Stimulated activated CD4-positive, alpha-beta T cell treated with anti-CD3 and anti-CD28 coated beads, Interleukin-15, amount 100 ng/mL, for 1 hour (primary cell): ENCODE measurements around the gene DNAH11.

Experiments
- DNase-seq, 2 donors: peaks; one replicate each; pipeline ENCODE4 v3.0.0-alpha.2; 2020; ENCODE audit warnings: low read depth in 1 of 2, low spot score in 1 of 2

The DNAH11 gene

GRCh38 chr7:21547501-21547900 lies 4.7 kb downstream of the DNAH11 start:
- DNase-seq: no peak

DNA sequence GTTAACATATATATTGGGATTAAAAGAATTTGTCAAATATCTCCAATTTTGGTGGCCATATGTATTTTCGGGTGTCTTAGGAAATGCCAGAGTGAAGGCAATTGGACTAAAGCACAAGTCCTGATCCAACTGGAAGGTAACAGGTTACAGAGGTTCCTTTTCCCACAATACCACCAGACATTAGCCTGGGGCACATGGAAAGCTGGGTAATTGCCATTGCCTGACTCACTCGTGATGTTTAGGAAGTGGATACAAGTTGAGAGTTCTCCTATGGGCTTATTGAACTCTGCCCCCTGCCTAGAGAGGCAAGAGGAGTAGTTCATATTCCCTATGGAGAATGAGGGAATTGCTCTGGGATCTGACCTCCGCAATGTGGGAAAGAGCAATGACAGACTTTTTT lies 5.7 kb downstream of the DNAH11 start:
- DNase-seq: no peak

DNA sequence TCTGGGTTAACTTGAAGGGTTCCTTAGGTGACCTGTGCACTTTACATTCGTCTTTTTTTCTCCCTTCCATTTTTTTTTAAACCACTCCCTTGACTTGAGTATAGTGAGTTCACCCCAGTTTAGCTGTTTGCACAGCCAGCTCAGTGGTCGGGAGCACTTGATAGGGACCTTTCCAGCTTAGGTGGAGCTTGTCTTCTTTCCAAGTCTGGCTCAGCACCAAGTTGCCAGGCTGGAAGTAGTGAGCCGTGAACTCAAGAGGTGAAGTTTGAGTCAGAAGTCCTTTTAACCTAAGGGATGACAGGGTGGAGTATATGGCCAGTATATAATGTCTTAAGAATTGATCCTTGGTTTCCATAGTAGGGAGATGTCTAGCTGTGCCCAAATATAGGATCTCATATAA lies 7.2 kb downstream of the DNAH11 start:
- DNase-seq: no peak

DNA sequence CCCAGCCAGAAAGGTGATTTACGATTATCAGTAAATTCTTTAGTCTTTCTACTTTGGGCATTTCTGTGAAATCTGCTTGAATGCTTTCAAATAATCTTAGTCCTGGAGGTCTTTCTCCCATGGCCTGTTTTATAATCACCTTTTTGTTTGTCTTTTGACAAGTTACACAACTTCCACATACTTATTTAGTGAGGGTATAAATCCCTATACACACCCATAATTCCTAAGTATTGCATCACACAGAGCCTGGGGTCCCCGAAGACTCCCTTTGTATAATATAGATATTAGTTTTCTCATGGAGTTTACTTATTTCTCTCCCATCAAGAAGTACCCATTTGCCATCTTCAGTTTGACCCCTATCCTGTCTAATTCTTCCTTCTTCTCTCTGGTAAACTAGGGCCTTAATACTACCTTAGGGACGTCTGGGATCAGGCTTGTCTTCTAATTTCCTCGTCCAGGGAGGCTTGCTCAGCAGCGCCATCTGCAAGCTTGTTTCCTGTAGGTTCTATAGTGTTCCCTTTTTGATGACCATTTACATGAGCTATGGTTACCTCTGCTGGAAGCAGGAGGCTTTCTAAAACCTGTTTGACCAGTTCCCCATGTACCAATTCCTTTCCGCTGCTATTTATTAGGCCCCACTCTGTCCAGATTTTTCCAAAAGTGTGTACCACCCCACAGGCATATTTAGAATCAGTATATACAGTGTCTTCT lies 8.1 kb downstream of the DNAH11 start:
- DNase-seq: no peak

DNA sequence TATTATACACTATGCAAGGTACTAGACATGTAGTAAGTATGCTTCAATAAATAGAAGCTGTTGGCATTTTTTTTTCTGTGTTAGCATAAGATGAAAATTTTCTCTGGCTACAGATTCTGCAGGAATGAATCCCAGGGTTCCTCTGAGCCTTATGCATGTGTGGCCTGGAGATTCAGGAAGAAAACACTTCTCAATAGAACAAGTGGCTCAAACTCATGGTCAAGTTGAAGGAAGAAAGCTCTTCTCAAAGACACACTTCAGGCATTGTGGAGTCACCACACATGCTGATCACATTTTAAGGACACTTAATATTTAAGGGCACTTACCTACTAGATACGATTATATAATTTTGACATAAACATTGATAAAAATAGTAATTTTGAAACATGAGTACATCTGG lies 19.5 kb downstream of the DNAH11 start:
- no peak for DNase-seq

DNA sequence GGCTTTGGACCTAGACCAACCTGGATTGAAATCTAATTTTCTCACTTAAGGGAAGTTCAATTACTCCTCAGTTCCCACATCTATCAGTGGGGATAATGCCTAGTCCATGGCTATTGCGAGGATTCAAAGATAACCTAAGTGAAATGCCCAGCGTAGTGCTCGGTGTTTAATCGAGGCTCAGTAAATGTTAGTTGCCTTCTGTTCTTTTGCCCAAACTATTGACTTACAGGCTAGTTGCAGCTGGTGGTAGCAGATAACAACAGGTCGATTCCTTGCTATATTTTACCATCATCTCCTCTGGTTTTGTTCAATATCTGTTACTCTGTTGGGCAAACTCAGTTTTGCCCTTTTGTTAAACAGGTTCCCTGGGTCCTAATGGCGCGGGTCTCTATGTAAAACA lies 22.8 kb downstream of the DNAH11 start:
- DNase-seq: no peak

DNA sequence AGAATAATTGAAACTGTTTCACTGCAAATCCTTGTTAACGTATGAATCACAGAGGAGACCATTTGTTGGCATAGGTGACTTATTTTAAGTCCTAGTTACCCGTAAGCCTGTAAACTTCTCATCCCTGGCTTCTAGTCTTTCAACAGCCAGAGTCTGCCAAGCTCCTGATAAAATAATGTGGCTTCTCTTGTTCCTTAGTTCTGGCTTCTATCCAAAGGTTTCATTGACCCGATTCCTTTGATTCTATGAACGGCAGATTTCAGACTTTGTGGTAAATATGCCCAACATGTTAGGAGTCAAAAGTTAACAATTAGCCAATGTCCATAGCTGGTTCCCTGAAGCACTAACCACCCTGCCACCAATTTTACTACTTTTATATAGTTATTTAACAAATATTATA lies 23.3 kb downstream of the DNAH11 start:
- no peak for DNase-seq

DNA sequence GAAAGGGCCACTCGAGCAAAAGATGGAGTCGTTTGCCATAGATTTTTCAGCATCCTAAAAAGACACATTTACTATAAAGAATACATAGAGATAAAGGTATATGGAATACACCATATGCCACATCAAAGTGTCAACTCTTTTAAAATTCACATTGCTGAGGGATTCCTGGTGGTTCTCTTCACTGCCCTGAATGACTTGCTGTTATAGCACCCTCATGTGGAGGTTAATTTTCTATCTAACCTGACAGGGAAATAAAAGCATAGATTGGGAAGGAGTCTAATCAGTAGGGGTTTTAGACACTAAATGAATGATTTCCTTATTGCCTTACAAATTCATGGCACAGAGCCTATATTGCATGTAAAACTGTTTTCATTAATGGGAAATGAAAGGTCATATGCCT lies 25.9 kb downstream of the DNAH11 start:
- DNase-seq: no peak

- DNase-seq: no peak
These were observed 29.8 kb downstream of the DNAH11 start for GRCh38 chr7:21572331-21573313.

GRCh38 chr7:21579341-21580072 lies 36.7 kb downstream of the DNAH11 start:
- no peak for DNase-seq

GRCh38 chr7:21580073-21580521 lies 37.3 kb downstream of the DNAH11 start:
- DNase-seq: no peak

DNA sequence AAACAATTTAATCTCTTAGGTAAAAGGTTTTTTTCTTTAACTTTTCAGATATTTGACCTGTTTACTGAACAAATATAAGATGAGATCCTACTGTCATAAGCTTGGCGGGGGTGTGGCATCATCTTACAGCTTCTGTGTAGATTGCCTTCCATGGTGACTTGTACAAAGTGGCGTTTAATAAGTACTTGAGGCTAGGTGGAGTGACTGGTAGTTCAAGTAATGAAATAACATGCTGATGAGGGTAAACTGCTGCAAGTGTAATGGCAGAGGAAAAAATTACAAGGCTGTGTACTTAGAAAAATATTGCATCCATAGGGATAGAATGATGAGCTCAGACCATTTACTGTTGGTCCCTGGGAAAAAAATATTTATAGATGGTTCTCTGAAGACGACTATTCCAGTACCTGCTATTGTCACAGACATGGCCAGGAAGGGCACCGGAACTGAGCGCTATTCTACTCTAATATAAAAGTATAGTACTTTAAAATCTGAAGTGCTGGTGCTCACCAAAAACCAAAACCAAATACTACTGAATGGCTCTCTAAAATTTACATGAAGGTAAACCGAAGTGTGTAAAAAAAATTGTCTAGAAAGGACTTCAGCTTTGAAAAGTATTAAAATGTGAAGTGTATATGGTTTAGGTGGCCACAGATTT lies 42.4 kb downstream of the DNAH11 start:
- DNase-seq: no peak

DNA sequence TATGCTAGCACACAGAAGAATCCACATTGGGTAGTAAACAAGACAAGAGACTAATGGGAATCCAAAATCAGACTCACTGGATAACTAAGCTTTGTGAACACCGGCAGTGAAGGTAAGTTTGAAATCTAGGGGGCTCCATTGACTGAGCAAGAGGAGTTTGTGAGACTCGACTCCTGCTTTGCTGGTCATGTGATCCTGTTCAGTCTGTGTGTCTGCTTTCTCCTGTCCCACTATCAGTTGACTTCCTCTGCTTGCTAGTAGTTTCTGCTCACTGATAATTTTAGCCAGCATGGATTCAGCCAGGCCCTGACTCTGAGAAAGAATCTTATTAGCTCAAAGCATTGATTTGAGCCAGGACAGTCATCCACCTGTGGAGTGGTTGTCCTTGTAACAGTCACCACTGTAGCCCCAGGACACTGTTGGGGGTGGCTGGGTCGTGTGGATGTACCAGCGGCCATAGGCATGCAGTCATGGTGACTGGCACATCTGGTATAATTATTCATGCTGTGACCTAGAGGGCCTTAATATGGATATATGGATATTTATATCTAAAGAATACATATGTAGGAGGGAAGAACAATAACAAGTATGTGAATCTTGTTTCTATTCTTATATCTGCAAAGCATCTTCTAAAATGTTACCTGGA lies 44.4 kb downstream of the DNAH11 start:
- DNase-seq: no peak

- no peak for DNase-seq
These were observed 54.0 kb downstream of the DNAH11 start for GRCh38 chr7:21596801-21597200.

DNA sequence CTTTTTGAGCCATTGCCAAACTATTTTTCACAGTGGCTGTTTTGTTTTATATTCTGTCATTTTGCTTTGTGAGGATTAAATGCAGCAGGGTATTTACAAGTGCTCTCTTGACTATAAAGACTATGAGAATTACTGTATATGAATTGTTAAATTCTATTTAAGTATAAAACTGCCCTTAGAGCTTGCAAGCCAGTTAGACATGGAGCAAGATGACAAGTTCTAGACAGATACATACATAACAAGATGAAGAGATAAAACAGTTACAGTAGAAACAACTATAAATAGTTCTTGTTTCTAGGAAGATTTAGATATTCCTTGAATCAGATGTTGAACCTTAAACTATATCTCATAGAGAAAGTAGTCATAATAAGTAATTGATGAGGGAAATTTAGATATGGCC lies 60.6 kb downstream of the DNAH11 start:
- no peak for DNase-seq

GRCh38 chr7:21603972-21604749 lies 61.3 kb downstream of the DNAH11 start:
- DNase-seq: no peak

- DNase-seq: no peak
These were observed 62.3 kb downstream of the DNAH11 start for GRCh38 chr7:21605008-21605585.

DNA sequence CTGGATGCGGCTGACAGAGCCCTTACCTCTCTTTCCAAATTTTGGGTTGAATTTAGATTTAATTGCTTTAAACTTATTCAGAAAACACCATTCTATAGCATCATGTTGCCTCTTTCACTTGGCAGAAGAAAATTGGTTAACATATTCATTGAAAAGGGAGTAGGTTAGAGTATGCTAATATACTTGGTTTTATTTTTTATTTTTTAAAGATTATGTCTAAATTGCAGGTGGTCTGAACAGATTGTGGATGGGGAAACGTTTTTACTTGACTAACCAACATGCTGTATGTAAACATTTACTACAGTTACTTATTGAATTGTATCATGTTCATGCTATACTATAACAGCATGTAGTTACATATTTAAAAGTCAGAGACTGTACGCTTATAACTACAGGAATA lies 65.6 kb downstream of the DNAH11 start:
- no peak for DNase-seq

DNA sequence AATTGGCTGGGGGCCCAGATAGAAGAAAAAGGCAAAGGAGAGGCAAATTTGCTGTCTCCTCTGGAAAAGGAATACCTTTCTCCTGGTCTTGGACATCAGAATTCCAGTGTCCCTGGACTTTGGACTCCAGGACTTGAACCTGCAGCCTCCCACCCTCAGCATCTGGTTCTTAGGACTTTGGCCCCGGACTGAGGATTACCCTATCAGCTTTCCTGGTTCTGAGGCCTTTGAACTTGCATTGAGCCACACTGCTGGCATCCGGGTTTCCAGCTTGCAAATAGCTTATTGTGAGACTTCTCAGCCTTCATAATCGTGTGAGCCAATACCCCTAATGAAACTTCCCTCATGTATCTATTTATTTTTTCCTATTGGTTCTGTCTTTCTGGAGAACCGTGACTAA lies 68.3 kb downstream of the DNAH11 start:
- DNase-seq: no peak
